Neural cell (in vitro differentiated cells): Measurements from ENCODE around the gene FGD6. TPM values are rescaled to one million over a fixed set of nuclear protein-coding genes. Genes with fewer than 3 reads are reported as not detected.

Experiments
- H2AFZ ChIP-seq: fragments of 200-600, 300-800 bp; sonication (generic), shearing (Covaris generic); 2 replicates; pipeline ENCODE4 v1.6.0; 2014; ENCODE audit warnings: low read depth, mild to moderate bottlenecking, antibody characterized with exemption, low read length, moderate library complexity
- H3F3A ChIP-seq: fragments of 200-600 bp; shearing (Covaris generic); 2 replicates; pipeline ENCODE4 v1.6.1; 2016; ENCODE audit warnings: mild to moderate bottlenecking, moderate library complexity, mixed read lengths, antibody characterized with exemption, low read length; ENCODE audit not compliant: insufficient read depth, poor library complexity, severe bottlenecking
- H3K27ac ChIP-seq: fragments of 200-600, 300-800 bp; sonication (generic), shearing (Covaris generic); 2 replicates; pipeline ENCODE4 v1.5.1; 2014; ENCODE audit warnings: mild to moderate bottlenecking, low read length, moderate library complexity
- H3K27me3 ChIP-seq: fragments of 300-800, 200-600 bp; sonication (generic), shearing (Covaris generic); 2 replicates; pipeline ENCODE4 v1.6.0; 2014; ENCODE audit warnings: mild to moderate bottlenecking, low read depth, low read length, moderate library complexity; ENCODE audit not compliant: insufficient read depth
- H3K36me3 ChIP-seq: fragments of 300-800, 200-600 bp; sonication (generic), shearing (Covaris generic); 2 replicates; pipeline ENCODE4 v1.5.1; 2014; ENCODE audit warnings: mild to moderate bottlenecking, antibody characterized with exemption, low read length, moderate library complexity; ENCODE audit not compliant: insufficient read depth
- H3K4me2 ChIP-seq: fragments of 300-800, 200-600 bp; sonication (generic), shearing (Covaris generic); 2 replicates; pipeline ENCODE4 v1.6.0; 2014; ENCODE audit warnings: mild to moderate bottlenecking, low read length
- H3K4me3 ChIP-seq: fragments of 300-800, 200-600 bp; sonication (generic), shearing (Covaris generic); 2 replicates; pipeline ENCODE4 v1.5.1; 2014; ENCODE audit warnings: mild to moderate bottlenecking, low read length, moderate library complexity
- H3K79me2 ChIP-seq: fragments of 200-600 bp; shearing (Covaris generic); replicated peaks from 2 replicates; pipeline ENCODE4 v1.6.0; 2014; ENCODE audit warnings: mild to moderate bottlenecking, low read length, moderate library complexity; ENCODE audit not compliant: insufficient read depth
- H3K9ac ChIP-seq: fragments of 300-800, 200-600 bp; sonication (generic), shearing (Covaris generic); 2 replicates; pipeline ENCODE4 v1.6.1; 2016; ENCODE audit warnings: mild to moderate bottlenecking, low read length, mixed read lengths
- H3K9me2 ChIP-seq: fragments of 200-600 bp; shearing (Covaris generic); 2 replicates; pipeline ENCODE4 v1.6.1; 2016; ENCODE audit warnings: mild to moderate bottlenecking, low read length, mixed read lengths; ENCODE audit not compliant: insufficient read depth
- H3K9me3 ChIP-seq: fragments of 200-600, 300-800 bp; sonication (generic), shearing (Covaris generic); 2 replicates; pipeline ENCODE4 v1.6.1; 2016; ENCODE audit warnings: mild to moderate bottlenecking, mixed run types, low read length, moderate library complexity, mixed read lengths
- H4K20me1 ChIP-seq: fragments of 200-600 bp; shearing (Covaris generic); 2 replicates; pipeline ENCODE4 v1.6.1; 2016; ENCODE audit warnings: mild to moderate bottlenecking, mixed run types; ENCODE audit not compliant: insufficient read depth
- CTCF ChIP-seq: fragments of 450-650 bp; IDR thresholded peaks from 2 replicates; pipeline ENCODE4 v1.5.1; 2014; ENCODE audit warnings: antibody characterized with exemption, mild to moderate bottlenecking, moderate library complexity; ENCODE audit not compliant: poor library complexity, severe bottlenecking
- EP300 ChIP-seq: fragments of 450-650 bp; conservative IDR thresholded peaks from 2 replicates; pipeline ENCODE4 v1.6.1; 2014; ENCODE audit warnings: antibody characterized with exemption, mild to moderate bottlenecking, moderate library complexity; ENCODE audit not compliant: poor library complexity, severe bottlenecking
- EZH2 ChIP-seq: fragments of 200-600, 300-800 bp; shearing (Covaris generic), sonication (generic); IDR thresholded peaks from 2 replicates; pipeline ENCODE4 v1.6.1; 2014; ENCODE audit warnings: antibody characterized with exemption, low read length, borderline replicate concordance, mild to moderate bottlenecking; ENCODE audit not compliant: insufficient read depth, poor library complexity, severe bottlenecking
- MXI1 ChIP-seq: fragments of 450-650 bp; conservative IDR thresholded peaks from 2 replicates; pipeline ENCODE4 v1.6.1; 2014; ENCODE audit warnings: antibody characterized with exemption, mild to moderate bottlenecking; ENCODE audit not compliant: poor library complexity, severe bottlenecking
- POLR2AphosphoS5 ChIP-seq: IDR thresholded peaks from 2 replicates; pipeline ENCODE4 v1.6.1; 2012
- RAD21 ChIP-seq: fragments of 450-650 bp; conservative IDR thresholded peaks from 2 replicates; pipeline ENCODE4 v1.6.1; 2014; ENCODE audit warnings: antibody characterized with exemption, mild to moderate bottlenecking, moderate library complexity
- REST ChIP-seq: IDR thresholded peaks from 2 replicates; pipeline ENCODE4 v1.6.1; 2012; ENCODE audit warnings: borderline replicate concordance
- SMC3 ChIP-seq: fragments of 450-650 bp; conservative IDR thresholded peaks from 2 replicates; pipeline ENCODE4 v1.6.1; 2014; ENCODE audit warnings: antibody characterized with exemption, mild to moderate bottlenecking, moderate library complexity; ENCODE audit not compliant: poor library complexity
- TAF1 ChIP-seq: IDR thresholded peaks from 2 replicates; pipeline ENCODE4 v1.6.1; 2012; ENCODE audit warnings: low read depth
- polyA plus RNA-seq: library from polyadenylated mRNA; depleted of rRNA; stranded (reverse); fragments of >200 nt; gene quantifications from 2 replicates; pipeline ENCODE4 v1.2.3, GENCODE V29; 2014

FGD6 gene
- polyA plus RNA-seq, 1 donor from 2014 or later, result 4.6 TPM

DNA sequence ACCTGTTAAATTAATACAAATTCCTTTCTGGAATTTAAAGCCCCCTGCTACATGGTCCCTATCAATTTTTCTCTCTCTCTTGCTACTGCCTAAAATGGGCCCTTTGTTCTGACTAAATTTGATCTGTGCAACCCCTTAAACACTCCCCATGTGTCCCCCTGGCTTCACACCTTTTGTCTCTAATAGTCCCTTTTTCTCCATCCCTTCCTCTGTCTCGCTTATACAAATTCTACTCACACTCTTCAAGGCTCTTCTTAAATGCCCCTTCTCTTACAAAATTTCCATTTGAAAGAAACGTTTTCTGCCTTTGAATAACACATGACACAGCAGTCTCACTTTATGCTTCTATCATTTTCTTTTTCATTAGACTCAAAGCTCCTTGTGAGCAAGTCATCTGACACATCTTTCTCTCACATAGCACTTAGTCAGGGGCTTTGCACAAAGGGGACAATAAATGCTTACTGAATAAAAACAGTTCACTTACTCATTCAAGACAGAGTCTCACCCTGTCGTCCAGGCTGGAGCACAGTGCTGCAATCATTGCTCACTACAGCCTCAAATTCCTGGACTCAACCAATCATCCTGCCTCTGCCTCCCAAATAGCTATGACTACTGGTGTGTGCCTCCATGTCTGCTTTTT is 102.4 kb downstream of the FGD6 start:
- no peaks in the 10 kb centered on the region for H3K9me3 ChIP-seq
- H3K27me3 ChIP-seq, result no peaks in the 10 kb centered on the region
- no peak overlapping the region for H2AFZ ChIP-seq
- H3K4me3 ChIP-seq, result no peak overlapping the region
- H3K79me2 ChIP-seq, result no peaks in the 10 kb centered on the region
- no peak overlapping the region for H3K27ac ChIP-seq
- no peaks in the 10 kb centered on the region for H3K36me3 ChIP-seq
- H3K9ac ChIP-seq, result no peak overlapping the region
- H4K20me1 ChIP-seq, result no peaks in the 10 kb centered on the region
- no peak overlapping the region for H3K4me2 ChIP-seq
- no peaks in the 10 kb centered on the region for H3F3A ChIP-seq
- no peaks in the 10 kb centered on the region for H3K9me2 ChIP-seq
- TF ChIP-seq CTCF (no peak), EP300 (no peak), REST (no peak), POLR2AphosphoS5 (no peak), TAF1 (no peak), RAD21 (no peak), MXI1 (no peak), EZH2 (no peak), SMC3 (no peak)

DNA sequence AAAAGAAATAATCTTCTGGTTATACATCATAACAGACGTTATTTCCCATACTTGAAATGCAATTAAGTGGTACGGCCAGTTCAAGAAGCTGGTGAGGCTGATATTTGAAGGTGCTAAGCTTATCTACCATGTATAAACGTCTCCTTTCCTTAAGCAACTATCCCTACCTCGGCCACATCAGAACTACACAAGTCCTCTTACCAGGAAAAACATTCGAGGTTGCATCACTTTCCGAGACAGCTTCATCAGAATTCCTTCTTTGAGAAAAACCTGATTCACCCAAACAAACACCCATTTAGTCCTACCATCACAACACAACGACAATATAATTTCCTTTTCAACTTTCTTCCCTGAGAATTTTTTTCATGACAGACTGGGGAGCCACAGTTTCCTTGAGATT is 109.9 kb downstream of the FGD6 start:
- H2AFZ ChIP-seq, result no peak overlapping the region
- peaks cover 4% of the 10 kb centered on the region for H3K36me3 ChIP-seq
- H4K20me1 ChIP-seq, result no peaks in the 10 kb centered on the region
- no peak overlapping the region for H3K4me2 ChIP-seq
- no peak overlapping the region for H3K27ac ChIP-seq
- H3K4me3 ChIP-seq, result no peak overlapping the region
- H3K9me3 ChIP-seq, result no peaks in the 10 kb centered on the region
- TF ChIP-seq CTCF, result no peak
- H3K9me2 ChIP-seq, result no peaks in the 10 kb centered on the region
- no peaks in the 10 kb centered on the region for H3F3A ChIP-seq
- no peaks in the 10 kb centered on the region for H3K27me3 ChIP-seq
- H3K79me2 ChIP-seq, result no peaks in the 10 kb centered on the region
- H3K9ac ChIP-seq, result no peak overlapping the region
